GM10266 (cell line): ENCODE measurements around the gene HMCN2.
A peak's percentile ranks its signal among the peaks of the same experiment; 100 is the strongest.

Source experiments
- DNase-seq: peaks from one replicate; pipeline ENCODE4 v3.0.0; 2012; ENCODE audit errors: extremely low spot score
- TF ChIP-seq, protein P1 (sequence below): IDR thresholded peaks from 2 replicates; pipeline ENCODE4 v1.5.1; 2012; ENCODE audit warnings: mild to moderate bottlenecking, low read depth; ENCODE audit not compliant: control insufficient read depth, insufficient read depth; ENCODE audit errors: missing control alignments

HMCN2 gene

DNA sequence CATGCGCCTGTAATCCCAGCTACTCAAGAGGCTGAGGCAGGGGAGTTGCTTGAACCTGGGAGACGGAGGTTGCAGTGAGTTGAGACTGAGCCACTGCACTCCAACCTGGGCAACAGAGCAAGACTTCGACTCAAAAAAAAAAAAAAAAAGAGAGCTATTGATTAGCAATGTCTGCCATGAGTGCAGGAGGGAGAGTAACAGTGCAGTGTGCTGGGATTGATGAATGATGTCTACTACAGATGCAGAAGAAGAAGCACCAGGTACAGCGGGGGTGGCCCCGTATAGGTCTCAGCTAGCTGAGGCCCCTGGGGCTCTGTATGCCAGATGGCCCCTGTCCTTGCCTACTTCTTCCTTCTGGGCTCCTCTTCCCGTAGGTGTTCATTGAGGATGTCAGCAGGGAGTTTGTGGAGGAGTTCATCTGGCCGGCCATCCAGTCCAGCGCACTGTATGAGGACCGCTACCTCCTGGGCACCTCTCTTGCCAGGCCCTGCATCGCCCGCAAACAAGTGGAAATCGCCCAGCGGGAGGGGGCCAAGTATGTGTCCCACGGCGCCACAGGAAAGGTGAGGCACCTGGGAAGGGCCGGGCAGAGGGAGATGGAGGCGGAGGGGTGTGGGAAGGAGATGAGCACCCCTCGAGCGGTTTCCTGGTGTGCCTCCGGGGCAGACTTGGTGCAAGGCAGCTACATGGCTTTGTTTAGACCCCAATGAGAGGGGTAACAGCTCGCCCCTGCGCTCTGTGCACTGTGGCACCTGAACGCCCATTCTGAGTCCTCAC is 192.7 kb downstream of the HMCN2 start:
- TF ChIP-seq, protein P1, sequence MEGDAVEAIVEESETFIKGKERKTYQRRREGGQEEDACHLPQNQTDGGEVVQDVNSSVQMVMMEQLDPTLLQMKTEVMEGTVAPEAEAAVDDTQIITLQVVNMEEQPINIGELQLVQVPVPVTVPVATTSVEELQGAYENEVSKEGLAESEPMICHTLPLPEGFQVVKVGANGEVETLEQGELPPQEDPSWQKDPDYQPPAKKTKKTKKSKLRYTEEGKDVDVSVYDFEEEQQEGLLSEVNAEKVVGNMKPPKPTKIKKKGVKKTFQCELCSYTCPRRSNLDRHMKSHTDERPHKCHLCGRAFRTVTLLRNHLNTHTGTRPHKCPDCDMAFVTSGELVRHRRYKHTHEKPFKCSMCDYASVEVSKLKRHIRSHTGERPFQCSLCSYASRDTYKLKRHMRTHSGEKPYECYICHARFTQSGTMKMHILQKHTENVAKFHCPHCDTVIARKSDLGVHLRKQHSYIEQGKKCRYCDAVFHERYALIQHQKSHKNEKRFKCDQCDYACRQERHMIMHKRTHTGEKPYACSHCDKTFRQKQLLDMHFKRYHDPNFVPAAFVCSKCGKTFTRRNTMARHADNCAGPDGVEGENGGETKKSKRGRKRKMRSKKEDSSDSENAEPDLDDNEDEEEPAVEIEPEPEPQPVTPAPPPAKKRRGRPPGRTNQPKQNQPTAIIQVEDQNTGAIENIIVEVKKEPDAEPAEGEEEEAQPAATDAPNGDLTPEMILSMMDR = no peak
- no peak for DNase-seq

GRCh38 chr9:130458804-130459067 is 193.2 kb downstream of the HMCN2 start:
- TF ChIP-seq, protein P1 = no peak
- no peak for DNase-seq

- TF ChIP-seq, protein P1 = no peak
- DNase-seq = no peak
Observed at GRCh38 chr9:130459151-130459550, 193.6 kb downstream of the HMCN2 start.

DNA sequence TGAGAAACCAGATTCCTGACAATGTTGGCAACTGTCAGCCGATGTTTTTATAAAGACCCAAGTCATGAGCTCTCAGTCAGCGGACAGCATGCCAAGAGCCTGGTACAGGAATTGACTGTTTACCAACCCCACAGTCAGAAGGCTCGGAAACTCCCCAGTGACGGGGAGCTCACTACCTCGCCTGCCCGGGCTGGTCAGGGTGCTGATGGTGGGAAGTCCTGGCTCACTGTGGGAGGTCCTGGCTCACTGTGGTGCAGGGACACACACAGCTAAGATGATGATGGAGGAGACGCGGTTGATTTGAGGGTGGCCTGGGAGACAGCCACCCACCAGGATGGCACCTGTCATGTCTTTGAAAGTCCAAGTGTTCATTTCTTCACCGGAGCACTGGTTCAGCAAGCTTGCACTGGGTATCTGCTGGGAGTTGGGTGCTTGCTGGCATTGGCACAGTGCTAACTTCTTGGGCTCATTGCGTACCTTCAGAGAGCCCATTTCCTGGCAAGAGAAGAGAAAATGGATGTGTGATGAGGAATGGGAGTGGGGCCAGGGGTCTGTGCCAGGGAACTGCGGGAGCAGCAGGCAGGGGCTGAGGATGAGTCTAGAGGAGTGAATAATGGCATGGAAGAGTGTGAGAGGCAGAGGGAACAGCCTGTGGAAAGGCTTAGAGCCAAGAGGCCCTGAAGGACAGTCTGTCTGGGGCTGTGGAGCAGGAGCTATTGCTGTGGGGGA is 194.5 kb downstream of the HMCN2 start:
- no peak for DNase-seq
- TF ChIP-seq, protein P1 = no peak

DNA sequence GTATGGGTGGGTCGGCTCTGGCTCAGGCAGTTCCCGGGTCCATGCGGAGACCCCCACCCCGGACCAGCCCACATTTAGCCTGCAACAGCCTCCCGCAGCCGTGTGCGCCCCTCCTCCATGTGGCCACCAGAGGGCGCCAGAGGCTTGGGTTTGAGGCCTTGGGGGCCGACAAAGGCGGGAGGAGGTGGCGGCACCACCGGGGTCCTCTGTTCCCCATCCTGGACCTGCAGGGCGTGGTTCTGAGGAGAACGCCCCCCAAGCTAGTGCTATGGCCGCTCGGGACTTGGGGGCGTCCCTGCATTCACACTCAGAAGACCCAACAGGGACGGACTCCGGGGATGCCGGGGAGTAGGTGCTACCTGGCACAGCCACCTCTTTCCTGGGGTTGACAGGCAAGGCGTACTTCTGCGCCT is 195.7 kb downstream of the HMCN2 start:
- DNase-seq = peak; percentile 77
- TF ChIP-seq, protein P1 = peak; percentile 95

- no peak for DNase-seq
- TF ChIP-seq, protein P1 = no peak
Observed at GRCh38 chr9:130461731-130462130, 196.2 kb downstream of the HMCN2 start.

- no peak for DNase-seq
Observed at GRCh38 chr9:130462685-130463540, 197.4 kb downstream of the HMCN2 start.

More at GRCh38 chr9:130462685-130463540, 197.4 kb downstream of the HMCN2 start:
- TF ChIP-seq, protein P1 = no peak
